Measurements from ENCODE around the gene PPWD1.
"Not testable (repeated sequence)": the region's sequence is repeated elsewhere in the genome, so short reads cannot be mapped to it uniquely, and the experiment has no call there.

DNA sequence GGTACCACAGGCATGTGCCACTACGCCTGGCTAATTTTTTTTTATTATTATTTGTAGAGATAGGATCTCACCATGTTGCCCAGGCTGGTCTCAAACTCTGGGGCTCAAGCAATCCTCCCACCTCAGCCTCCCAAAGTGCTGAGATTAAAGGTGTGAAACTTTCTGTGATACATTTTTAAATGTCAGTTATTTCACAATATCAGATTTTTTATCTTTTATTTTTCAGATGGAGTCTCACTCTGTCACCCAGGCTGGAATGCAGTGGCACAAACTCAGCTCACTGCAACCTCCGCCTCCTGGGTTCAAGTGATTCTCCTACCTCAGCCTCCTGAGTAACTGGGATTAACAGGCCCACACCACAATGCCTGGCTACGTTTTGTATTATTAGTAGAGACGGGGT, 58.9 kb downstream of the PPWD1 start:
- TF ChIP-seq, protein P1, sequence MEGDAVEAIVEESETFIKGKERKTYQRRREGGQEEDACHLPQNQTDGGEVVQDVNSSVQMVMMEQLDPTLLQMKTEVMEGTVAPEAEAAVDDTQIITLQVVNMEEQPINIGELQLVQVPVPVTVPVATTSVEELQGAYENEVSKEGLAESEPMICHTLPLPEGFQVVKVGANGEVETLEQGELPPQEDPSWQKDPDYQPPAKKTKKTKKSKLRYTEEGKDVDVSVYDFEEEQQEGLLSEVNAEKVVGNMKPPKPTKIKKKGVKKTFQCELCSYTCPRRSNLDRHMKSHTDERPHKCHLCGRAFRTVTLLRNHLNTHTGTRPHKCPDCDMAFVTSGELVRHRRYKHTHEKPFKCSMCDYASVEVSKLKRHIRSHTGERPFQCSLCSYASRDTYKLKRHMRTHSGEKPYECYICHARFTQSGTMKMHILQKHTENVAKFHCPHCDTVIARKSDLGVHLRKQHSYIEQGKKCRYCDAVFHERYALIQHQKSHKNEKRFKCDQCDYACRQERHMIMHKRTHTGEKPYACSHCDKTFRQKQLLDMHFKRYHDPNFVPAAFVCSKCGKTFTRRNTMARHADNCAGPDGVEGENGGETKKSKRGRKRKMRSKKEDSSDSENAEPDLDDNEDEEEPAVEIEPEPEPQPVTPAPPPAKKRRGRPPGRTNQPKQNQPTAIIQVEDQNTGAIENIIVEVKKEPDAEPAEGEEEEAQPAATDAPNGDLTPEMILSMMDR (IDR thresholded peaks at IDR 0.05) = not testable (repeated sequence)
- not testable (repeated sequence) for TF ChIP-seq POLR2A (IDR thresholded peaks at IDR 0.05)

All from testis (tissue), 2 donors.